GM18498 (cell line): ENCODE measurements around the gene ASB2.

Experiments used
- ATAC-seq: cut with Tn5 transposase; IDR thresholded peaks from one replicate; pipeline ENCODE4 v1.9.1; 2021; ENCODE audit warnings: mild to moderate bottlenecking, moderate library complexity; ENCODE audit not compliant: unreplicated experiment

Gene ASB2

DNA sequence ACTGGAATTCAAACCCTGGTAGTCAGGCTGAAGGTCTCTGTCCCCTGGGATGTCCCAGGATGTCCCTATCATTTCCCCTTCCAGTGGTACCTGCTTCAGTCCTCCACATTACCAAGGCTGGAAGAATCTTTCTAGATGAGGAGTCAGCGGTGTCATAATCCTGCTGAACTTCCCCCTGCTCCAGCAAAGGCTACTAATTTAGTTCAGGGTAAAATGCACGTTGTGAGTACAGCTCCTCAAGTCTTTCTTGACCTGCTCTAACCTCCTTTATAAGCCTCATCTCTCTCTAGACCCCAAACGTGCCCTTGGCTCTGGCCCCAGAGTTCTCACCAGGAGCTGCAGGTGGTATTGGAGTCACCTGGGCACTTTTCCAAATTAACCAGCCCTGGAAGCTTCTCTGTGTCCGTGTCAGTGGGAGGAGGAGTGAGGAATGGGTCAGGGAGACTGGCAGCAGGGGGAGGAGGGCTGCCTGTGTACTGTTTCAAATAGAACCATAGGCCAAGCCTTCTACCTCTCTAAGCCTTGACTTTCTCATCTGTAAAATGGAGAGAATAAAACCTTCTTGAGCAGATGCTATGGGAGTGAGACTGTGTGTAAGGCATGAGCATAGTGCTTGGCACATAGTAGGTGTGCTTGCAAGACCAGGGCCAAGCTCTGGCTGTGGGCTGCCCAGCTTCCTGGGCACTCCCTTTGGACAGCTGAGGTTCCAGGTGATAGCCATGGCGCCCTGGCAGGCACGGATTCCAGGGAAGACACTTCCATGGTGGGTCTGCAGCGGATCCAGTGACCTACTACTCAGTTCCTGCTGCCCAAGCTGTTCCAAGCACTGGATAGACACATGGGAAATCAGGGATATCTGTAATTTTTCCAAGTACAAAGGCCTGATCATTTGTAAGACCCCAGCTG is 24.5 kb downstream of the ASB2 start:
- no peak for ATAC-seq

DNA sequence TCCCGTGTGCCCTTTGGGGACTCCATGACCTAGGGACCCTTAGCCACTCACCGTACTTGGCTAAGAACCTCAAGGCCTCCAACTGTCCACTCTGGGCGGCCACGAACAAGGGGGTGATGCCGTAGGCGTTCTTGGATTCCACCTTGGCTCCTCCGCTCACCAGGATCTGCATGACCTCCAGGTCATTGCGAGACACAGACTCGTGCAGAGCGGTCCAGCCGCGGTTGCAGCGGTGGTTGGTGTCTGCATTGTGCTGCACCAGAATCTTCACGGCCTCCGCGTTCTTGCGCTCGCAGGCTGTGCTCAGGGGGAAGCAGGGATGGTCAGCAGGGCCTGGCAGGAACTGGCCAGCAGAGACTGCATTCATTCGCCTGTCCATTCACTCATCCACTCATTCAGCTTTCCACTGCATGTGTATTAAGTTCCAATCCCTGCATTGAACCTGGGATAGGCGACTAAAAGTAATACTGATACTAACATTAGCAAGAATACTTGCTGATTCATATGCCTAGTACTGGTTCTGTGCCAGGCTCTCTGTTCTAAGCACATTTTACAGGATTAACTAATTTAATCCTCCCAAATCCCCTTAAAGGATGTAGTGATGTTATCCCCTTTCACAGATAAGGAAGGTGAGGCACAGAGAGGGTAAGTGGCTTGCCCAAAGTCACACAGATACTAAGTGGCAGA is 25.3 kb downstream of the ASB2 start:
- no peak for ATAC-seq

GRCh38 chr14:93949511-93950075 is 26.8 kb downstream of the ASB2 start:
- no peak for ATAC-seq

DNA sequence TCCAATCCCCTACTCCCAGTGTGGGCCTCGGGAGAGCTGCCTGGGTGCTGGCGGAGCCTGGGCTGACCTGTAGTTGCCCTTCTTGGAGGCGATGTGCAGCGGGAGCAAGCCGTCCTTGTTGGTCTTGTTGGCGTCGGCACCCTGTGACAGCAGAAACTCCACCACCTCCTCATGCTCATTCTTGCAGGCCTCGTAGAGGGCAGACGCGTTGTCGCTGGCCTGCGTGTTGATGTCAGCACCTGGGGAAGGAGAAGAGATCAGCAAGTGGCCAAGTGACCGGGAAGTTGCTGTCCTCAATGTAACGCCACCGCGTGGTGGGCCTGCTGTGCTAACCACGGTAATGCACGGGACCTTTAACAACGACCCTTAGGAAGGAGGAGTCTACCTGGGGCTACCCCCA is 29.1 kb downstream of the ASB2 start:
- no peak for ATAC-seq

GRCh38 chr14:93946541-93947090 is 29.8 kb downstream of the ASB2 start:
- no peak for ATAC-seq

DNA sequence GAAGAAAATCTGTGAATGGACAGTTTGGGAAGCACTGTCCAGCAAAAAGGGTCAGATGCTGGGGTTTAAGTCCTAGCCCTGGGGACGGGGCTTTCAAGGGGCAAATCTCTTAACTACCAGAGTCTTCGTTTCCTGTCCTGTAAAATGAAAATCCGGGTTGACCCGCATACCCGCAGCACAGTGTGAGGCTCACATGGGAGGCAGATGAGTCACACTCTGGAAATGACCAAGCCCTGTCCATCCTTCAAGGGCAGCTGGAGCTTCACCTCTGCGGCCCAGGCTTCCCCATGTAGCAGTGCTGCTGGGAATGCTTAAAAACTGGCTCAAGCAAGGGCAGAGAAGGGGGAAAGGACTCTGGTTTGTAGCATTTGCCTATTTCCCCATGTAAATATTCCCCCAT is 30.3 kb downstream of the ASB2 start:
- no peak for ATAC-seq

DNA sequence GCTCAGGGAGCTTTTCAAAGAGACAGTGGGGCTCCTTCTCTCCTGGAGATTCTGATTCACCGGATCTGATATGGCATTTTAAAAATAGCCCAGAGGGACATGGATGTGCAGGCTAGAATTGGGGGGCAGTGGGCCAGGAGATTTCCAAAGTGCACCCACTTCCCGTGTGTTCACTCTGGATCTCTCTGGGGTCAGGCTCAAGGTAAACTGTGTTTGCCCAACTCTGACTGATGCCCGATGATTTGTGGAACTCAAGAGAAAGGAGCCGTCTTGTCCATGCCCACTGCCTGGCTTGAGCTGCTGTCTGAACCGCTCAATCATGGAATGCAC is 31.3 kb downstream of the ASB2 start:
- ATAC-seq = no peak

DNA sequence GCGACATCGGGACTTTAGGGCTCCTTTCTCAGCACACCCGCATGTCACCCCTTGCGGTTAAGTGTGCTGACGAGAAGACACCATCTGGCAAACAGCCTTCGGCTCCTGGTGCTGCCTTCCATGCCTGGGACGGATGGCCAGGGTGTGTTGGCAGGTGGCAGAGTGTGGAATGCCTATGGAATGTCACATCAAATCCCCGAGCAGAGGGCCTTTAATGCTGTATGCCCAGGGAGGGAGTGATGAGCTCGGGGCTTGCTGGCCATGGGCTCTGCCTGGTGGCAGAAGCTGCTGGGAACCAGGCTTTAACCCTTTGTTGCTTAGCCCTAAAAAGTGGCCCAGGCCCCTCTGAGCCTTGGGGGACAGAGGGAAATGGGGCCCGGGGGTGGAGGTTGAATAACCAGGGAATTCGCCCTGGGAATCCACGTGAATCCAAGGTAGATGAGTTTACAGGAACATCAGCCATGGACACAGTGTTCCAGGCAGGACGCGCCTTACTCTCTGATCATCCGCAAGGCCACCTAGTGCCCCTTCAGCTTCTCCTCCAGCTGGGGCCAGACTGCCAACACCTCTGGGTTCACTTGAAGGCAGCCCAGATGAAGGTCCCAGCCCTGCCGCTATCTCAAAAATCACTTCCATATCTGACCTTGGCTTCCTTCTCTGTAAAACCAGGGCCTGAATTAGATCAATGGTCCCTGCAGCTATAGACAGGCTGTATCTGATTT is 31.9 kb downstream of the ASB2 start:
- ATAC-seq = no peak

DNA sequence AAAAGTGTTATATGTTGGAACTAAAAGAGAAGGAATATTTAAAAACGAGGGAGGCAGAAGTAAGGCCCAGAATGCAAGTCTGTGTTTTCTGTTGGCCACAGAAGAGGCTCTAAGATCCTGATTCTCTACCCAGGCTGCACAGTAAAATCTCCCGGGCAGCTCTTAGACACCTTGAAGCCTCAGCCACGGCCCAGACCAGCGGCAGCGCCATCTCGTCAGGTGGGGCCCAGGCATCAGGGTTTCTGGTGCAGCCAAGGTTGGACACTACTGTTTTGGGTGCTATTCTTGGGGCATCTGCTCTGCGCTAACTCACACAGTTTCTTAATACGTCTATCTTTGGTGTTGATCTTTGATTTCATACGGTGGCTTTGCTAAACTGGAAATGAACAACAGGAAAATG is 32.4 kb downstream of the ASB2 start:
- ATAC-seq = no peak

DNA sequence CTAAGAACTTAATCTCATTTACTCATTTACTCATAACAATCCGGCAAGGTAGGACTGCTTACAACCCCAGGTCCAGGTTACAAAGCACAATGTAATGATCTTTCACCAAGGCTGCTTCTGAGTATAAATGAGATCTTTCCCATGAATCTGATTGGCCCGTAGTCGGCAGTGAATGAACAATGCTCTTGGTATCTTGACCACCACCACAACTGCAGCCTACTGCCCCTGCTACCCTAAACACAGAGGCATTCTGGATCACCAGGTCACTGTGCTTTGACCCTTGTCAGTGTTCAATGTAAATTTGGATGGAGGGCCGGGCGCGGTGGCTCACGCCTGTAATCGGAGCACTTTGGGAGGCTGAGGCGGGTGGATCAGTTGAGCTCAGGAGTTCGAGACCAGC is 33.3 kb downstream of the ASB2 start:
- no peak for ATAC-seq

DNA sequence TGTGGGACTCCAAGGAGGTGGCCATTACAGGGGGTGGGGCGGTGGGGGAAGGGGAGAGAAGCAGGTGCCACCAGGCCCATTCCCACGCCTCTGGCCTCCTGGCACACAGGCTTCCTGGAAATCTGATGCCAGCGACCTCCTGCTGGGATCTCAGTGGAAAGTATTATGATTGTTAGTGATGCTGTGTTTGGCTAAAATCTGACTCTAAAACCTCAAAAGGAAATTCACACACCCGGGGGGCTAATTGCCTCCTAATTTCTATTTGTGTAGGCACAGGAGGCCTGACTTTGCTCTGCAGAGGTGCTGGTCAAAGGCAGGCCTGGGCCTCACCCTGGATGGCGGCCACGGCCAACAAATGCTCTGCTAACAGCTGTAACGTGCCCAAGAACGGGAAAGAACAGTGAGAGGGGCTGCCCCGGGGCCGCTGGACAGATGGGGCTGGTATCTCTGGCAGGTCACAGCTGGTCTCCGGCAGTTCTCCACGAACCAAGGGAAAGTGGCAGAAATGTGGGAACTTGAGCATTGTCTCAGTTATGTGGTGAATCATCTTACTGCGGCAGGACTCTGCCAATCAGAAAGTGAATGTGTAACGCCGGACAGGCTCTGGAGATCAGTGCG is 35.0 kb downstream of the ASB2 start:
- no peak for ATAC-seq

DNA sequence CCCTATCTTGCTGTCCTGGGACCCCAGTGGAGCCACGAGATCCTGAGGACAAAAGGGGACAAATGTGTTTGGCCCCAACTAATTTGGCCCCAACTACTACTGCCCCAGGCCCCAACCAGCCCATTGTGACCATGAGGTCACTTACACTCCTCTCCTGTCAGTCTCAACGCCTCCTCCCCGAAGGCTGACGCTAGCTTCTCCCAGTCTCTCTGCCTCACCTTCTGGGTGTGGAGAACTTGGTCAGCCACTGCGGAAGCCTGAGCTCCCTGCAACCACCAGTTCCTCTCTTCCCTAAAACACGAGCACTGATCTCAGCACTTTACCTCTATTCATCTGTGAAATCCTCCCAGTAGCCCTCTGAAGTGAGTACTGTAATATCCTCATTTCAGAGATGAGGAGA is 35.9 kb downstream of the ASB2 start:
- ATAC-seq = no peak

DNA sequence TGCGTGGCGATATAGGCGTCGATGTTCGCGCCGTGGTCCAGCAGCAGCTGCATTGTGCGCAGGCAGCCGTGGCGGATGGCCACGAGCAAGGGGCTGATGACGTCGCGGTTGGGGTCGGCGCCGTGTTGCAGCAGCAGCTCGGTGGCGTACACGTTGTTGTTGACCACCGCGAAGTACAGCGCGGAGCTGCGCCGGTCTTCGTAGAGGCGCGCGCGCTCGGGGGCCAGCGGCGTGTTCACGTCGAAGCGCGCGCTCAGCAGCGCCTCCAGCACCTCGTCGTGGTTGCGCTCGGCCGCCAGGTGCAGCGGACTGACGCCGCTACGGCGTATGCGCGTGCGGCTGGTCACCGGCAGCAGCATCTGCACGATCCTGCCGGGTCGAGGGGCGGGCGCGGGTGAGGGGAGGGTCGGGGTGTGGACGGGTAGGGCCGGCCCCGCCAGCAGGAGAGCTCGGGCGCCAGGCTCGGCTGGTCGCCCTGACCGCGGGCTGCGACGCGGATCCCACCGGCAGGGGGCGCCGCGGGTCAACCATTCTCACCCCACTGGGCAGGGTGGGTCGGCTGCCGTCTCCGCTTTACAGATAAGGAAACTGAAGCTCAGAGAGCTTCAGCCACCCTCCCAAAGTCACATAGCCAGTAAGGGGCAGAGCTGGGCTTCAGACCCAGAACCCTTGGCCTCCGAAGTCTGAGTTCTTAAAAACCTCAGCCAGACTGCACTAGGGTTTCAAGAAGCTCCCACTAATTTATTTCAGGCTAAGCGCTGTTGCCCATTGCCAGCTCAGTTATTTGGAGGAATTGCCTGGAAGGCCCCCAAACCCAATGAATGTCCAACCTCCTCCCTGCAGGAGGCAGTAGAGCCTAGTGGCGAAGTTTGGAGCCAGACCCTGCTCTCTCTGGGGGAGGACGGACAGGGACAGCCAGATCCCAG is 36.8 kb downstream of the ASB2 start:
- peak; percentile 92 for ATAC-seq

GRCh38 chr14:93938751-93939303 is 37.5 kb downstream of the ASB2 start:
- ATAC-seq = no peak

- no peak for ATAC-seq
Observed at GRCh38 chr14:93937519-93937918, 38.9 kb downstream of the ASB2 start.

- no peak for ATAC-seq
Observed at GRCh38 chr14:93936926-93937325, 39.4 kb downstream of the ASB2 start.

DNA sequence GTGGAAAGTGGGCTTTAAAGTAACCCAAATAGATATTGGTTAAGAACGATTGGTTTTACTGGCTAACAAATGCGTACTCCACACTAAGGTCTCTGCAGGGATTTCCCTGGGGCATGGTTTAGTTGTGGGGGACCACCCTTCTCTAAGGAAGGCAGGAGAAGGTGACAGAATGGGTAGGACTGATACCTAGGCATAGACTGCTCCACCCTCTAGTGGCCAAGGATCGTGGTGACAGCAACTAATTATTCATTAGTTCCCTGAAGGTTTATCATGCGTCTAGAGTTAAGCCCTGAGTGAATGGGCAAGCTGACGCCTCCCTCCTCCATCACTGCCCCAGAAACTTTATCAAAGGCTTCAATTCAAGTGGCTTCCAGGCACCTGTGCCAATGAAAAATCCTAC is 40.1 kb downstream of the ASB2 start:
- ATAC-seq = no peak

DNA sequence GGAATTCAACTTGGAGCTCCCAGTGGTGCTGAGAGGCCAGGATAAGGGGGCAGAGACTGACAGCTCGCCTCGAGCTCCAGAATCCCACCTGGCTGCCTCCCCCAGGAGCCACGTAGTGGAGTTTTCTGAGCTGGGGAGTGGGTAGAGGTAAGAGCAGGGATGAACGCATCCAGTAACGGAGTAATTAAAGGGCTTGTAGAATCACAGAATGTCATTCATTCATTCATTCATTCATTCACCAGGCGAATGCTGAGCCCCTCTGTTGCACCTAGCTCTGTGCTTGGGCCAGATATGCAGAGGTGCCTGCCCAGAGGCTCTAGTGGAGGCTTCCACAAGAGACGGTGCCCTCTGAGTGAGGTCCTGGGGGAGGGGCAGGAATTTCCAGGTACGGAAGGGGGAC is 41.2 kb downstream of the ASB2 start:
- ATAC-seq = no peak

GRCh38 chr14:93932642-93933041 is 43.7 kb downstream of the ASB2 start:
- ATAC-seq = no peak

- no peak for ATAC-seq
Observed at GRCh38 chr14:93930989-93931307, 45.4 kb downstream of the ASB2 start.
